HUES6 (cell line): ENCODE results near the gene ZKSCAN2.
A peak's percentile ranks its signal among the peaks of the same experiment; 100 is the strongest.

Experiments used
- H3K27ac ChIP-seq: 2 replicates; pipeline ENCODE4 v1.7.0; 2013; ENCODE audit warnings: low read depth, mild to moderate bottlenecking, low read length, inconsistent platforms
- H3K27me3 ChIP-seq: 2 replicates; pipeline ENCODE4 v1.6.1; 2013; ENCODE audit warnings: low read length; ENCODE audit not compliant: control insufficient read depth, insufficient read depth
- H3K36me3 ChIP-seq: 2 replicates; pipeline ENCODE4 v1.6.1; 2013; ENCODE audit warnings: low read length; ENCODE audit not compliant: control insufficient read depth, insufficient read depth
- H3K4me1 ChIP-seq: 2 replicates; pipeline ENCODE4 v1.6.1; 2013; ENCODE audit warnings: low read length; ENCODE audit not compliant: control insufficient read depth, insufficient read depth
- H3K4me3 ChIP-seq: 2 replicates; pipeline ENCODE4 v1.5.1; 2013; ENCODE audit warnings: low read depth, low read length
- H3K9ac ChIP-seq: one replicate; pipeline ENCODE4 v1.6.1; 2013; ENCODE audit warnings: mild to moderate bottlenecking, low read length
- H3K9me3 ChIP-seq: 2 replicates; pipeline ENCODE4 v1.6.1; 2013; ENCODE audit warnings: low read depth, low read length; ENCODE audit not compliant: control insufficient read depth, insufficient read depth

Gene ZKSCAN2

DNA sequence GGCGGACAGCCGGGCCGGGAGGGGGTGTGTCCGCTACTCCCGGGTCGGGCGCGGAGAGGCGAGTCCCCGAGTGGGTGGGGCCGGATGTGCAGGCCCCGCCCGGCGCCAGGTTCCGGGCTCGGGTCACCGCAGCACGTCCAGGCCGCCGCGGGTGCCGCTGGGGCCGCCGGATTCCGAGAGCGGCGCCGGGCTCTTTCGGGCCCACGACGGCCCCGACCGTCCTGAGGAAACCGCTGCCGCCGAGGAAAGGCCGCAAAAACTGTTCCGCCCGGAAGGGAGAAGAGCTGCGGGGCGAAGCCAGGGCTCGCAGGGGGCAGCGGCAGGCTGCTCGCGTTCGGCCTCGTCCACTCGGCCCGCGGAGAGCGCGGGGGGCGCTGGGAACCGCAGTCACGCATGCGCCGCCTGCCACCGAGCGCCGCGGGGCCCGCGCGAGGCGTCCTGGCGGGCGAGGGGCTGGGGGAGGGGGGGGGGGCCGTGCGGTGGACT lies at the start of gene ZKSCAN2:
Gene ZKSCAN2 (minus strand): TSS at position 376 of the 486 bp plus-strand sequence. CDS start 718 bp downstream, outside the sequence.
- H3K9me3 ChIP-seq = no peaks in the 10 kb centered on the region
- no peaks in the 10 kb centered on the region for H3K27me3 ChIP-seq
- peak within 1 kb of the TSS; percentile 75 for H3K4me3 ChIP-seq
- H3K4me1 ChIP-seq = peaks cover 10% of the 10 kb centered on the region
- H3K9ac ChIP-seq = peak within 1 kb of the TSS; percentile 99
- peak within 1 kb of the TSS; percentile 100 for H3K27ac ChIP-seq
- peaks cover 32% of the 10 kb centered on the region for H3K36me3 ChIP-seq

DNA sequence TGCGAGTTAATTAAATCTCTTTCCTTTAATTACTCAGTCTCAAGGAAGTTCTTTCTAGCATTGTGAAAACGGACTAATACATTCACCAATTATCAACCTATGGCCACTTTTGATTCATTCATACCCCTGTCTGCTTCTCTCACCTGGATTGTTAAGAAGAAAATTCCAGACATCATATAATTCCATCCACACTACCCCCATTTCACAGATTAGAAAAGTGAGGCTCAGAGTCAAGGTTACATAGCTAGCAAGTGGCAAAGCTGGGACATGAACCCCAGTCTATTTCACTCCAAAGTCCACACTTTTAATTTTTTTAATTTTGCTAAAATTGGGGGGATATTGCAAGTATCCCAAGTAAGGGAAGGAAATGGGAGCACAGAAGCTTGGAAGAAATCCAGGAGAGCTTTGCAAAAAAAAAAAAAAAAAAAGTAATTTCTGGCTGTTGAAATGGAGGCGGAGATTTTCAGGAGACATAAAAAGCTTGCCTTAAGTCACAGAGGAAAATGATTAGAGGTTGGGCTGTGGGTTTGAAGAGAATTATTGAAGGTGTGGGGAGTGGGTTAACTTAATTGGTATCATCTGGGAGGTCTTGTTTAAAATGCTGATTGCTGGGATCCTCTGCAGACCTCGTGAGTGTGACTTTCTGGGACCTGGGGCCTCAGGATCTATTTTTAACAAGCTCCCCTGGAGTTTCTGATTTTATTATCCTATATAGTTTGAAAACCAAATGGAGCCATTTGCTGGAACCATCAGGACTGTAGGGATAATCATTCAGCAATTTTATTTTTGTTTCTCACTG lies 42.3 kb upstream of the ZKSCAN2 start:
- H3K9ac ChIP-seq = no peak overlapping the region
- no peaks in the 10 kb centered on the region for H3K4me1 ChIP-seq
- no peak overlapping the region for H3K27ac ChIP-seq
- H3K9me3 ChIP-seq = peaks cover 5% of the 10 kb centered on the region; the same call in 1 of the 2 replicates
- no peaks in the 10 kb centered on the region for H3K36me3 ChIP-seq
- no peaks in the 10 kb centered on the region for H3K27me3 ChIP-seq
- H3K4me3 ChIP-seq = no peak overlapping the region

DNA sequence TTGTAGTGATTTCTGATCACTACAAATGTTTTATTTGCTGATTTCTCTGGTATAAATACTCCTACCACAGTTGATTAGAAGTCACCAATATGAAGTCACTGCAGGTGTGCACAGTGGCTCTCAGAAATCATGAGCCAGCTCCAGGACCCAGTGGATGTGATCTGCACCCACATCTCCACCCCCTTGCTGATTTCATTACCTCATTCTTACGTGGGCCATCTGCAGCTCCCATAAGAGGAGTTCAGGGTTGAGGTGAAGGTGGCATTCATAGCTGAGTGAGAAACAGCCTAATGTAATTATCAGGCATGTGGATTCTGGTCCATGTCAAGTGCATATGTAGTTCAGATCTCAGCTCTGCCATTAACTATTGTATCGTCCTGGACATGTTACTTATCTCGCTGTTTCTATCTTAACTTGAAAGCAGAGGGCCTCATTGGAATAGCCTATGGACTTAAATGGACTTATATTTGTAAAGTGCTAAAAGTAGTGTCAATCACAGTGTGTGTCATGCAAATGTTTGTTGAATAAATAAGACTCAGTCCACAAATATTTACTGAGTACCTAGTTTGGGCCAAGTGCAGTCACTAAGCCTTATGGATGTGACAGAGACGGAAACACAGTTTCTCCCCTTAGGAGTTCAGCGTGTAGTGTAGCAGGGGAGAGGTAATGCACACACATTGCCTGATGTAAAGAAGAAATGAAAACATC lies 40.7 kb upstream of the ZKSCAN2 start:
- H3K27ac ChIP-seq = no peak overlapping the region
- no peaks in the 10 kb centered on the region for H3K27me3 ChIP-seq

DNA sequence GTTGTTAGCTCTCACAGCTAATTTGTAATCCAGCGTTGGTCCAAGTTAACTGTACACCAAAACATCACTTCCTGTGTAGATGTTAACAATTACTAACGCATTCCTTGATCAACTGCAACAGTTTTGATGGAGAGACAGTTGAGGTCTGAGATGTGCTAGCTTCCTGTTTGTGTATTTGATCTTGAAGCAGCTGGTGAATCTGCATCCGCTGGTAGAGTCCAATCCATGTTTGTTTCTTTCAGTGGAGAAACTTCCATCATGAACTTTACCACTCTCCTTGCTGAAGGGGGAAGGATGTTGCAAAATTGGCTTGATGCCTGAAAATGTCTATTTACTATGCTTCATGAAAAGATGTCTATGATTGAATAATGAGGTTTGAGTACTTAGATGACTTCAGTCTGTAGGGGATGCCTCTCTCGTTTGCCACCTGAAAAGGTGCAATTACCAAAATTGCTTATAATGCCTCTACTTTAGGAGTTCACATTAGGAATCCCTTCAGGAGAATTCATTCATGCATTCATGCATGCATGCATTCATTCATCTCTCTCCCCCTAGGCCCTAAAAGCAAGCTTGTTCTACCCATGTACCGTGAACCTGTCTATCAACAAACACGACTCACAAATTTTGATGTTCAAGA lies 39.6 kb upstream of the ZKSCAN2 start:
- Histone ChIP-seq H3K27me3 (no peaks in the 10 kb centered on the region), H3K27ac (no peak overlapping the region), H3K36me3 (no peaks in the 10 kb centered on the region), H3K4me3 (no peak overlapping the region), H3K4me1 (no peaks in the 10 kb centered on the region), H3K9ac (no peak overlapping the region), H3K9me3 (no peaks in the 10 kb centered on the region)

More for the DNA sequence above, 40.7 kb upstream of the ZKSCAN2 start:
- H3K4me3 ChIP-seq = no peak overlapping the region
- no peaks in the 10 kb centered on the region for H3K9me3 ChIP-seq
- no peaks in the 10 kb centered on the region for H3K4me1 ChIP-seq
- H3K9ac ChIP-seq = no peak overlapping the region
- no peaks in the 10 kb centered on the region for H3K36me3 ChIP-seq

DNA sequence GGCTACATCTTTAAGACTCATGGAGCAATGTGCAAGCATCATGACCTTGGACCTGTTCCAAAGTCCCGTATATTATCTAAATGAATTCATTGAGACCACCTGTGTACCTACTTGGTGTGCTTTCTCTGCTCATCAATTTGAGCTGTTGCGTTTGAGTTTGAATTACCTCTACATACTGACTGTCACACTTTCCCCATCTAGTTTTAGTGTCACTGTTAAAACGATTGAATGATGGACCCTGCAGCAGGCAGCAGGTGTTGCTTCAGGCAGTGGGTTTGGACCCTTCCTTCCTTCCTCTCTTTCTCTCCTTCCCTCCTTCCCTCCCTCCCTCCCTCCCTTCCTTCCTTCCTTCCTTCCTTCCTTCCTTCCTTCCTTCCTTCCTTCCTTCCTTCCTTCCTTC lies 33.9 kb upstream of the ZKSCAN2 start:
- no peaks in the 10 kb centered on the region for H3K9me3 ChIP-seq
- no peaks in the 10 kb centered on the region for H3K27me3 ChIP-seq
- no peak overlapping the region for H3K27ac ChIP-seq
- H3K36me3 ChIP-seq = no peaks in the 10 kb centered on the region
- no peaks in the 10 kb centered on the region for H3K4me1 ChIP-seq
- no peak overlapping the region for H3K4me3 ChIP-seq
- H3K9ac ChIP-seq = no peak overlapping the region

DNA sequence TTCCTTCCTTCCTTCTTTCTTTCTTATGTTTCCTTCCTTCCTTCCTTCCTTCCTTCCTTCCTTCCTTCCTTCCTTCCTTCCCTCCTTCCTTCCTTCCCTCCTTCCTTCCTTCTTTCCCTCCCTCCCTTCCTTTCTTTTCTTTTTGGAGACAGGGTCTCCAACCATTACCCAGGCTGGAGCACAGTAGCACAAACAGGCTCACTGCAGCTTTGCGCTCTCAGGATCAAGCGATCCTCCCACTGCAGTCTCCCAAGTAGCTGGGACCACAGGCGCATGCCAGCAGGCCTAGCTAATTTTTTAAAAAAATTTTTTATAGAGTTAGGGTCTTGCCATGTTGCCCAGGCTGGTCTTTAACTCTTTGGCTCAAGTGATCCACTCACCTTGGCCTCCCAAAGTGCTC lies 31.8 kb upstream of the ZKSCAN2 start:
- H3K27me3 ChIP-seq = no peaks in the 10 kb centered on the region
- no peak overlapping the region for H3K27ac ChIP-seq
- H3K9ac ChIP-seq = no peak overlapping the region
- H3K36me3 ChIP-seq = no peaks in the 10 kb centered on the region
- H3K4me1 ChIP-seq = no peaks in the 10 kb centered on the region
- H3K4me3 ChIP-seq = no peak overlapping the region
- no peaks in the 10 kb centered on the region for H3K9me3 ChIP-seq

DNA sequence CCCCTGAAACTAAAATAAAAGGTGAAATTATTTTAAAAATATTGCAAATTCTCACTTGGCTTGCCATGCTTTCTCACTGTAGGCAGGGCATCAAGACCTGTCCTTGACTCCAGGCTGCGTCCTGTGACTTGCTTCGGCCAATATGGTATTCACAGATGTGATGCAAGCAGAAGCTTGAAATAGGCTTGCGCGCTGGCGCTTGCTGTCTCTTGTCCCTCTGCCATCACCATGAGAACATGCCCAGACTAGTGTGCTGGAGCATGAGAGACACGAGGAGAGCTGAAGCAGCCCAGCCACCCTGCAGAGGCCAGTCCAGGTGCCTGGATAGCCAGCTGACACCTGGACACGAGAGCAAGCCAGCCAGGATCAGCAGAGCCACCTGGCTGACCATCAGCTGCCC lies 21.8 kb upstream of the ZKSCAN2 start:
- Histone ChIP-seq H3K9me3 (peaks cover 6% of the 10 kb centered on the region; the same call in 1 of the 2 replicates), H3K27me3 (no peaks in the 10 kb centered on the region), H3K4me3 (no peak overlapping the region), H3K4me1 (no peaks in the 10 kb centered on the region), H3K9ac (no peak overlapping the region), H3K27ac (no peak overlapping the region), H3K36me3 (no peaks in the 10 kb centered on the region; the same call in 1 of the 2 replicates)

DNA sequence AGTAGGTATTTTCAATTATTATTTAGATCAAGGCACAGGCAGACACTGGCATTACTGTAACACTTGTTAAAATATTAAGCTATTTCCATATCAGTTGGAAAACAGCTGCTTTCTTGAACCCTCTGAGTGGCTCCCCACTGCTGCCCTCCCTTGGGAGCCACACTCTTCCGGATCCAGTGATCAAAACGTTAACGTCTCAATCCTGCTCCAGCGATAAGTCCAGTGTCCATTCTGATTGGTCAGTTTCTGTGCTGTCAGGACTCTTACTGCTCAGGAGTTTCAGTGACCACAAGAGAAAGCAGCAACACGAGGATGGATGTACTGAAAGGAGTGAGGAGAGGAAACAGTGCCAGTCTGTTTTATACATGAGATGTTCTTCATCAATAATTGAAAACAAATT lies 13.8 kb upstream of the ZKSCAN2 start:
- no peaks in the 10 kb centered on the region for H3K9me3 ChIP-seq
- no peak overlapping the region for H3K27ac ChIP-seq
- H3K36me3 ChIP-seq = peaks cover 5% of the 10 kb centered on the region; the same call in 1 of the 2 replicates
- no peaks in the 10 kb centered on the region for H3K27me3 ChIP-seq
- no peaks in the 10 kb centered on the region for H3K4me1 ChIP-seq
- H3K9ac ChIP-seq = no peak overlapping the region
- no peak overlapping the region for H3K4me3 ChIP-seq

DNA sequence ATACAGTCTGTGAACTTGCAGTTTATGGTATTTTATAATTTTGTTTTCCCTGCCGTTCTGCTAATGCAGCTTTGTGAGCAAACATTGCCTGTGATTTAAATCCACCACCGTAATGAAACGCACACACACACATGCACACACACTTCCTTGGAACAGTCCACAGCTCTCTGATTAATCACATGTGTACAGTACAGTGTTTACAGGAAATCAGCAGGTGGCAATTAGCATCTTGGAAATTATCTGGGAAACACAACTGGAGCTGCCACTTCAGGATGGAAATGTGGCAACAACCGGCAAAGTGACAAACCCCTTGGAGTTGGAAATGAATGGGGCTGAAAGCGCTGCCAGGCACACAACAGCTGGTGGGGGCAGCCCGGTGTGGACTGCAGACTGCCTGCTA lies 12.9 kb upstream of the ZKSCAN2 start:
- no peaks in the 10 kb centered on the region for H3K9me3 ChIP-seq

DNA sequence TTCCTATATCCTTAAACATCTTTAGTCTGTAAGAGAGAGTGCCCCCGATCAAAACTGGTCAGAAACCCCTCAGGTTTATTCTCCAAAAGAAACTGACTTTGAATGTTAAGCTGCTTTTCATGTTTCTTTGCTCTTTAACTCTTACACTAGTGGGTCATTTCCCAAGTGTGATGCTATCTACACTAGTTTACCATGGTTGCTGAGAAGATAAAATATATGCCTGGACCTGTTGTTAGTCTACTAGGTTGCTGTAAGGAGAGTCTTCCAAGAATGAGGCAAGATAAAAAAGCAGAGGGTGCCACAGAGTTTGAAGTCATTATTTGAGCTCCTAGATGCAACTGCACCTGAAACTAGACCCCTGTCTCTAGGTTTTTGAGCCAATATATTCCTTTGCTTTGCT lies 12.2 kb upstream of the ZKSCAN2 start:
- H3K9ac ChIP-seq = no peak overlapping the region
- no peaks in the 10 kb centered on the region for H3K9me3 ChIP-seq
- H3K36me3 ChIP-seq = peaks cover 8% of the 10 kb centered on the region; the same call in 1 of the 2 replicates
- no peak overlapping the region for H3K4me3 ChIP-seq
- no peaks in the 10 kb centered on the region for H3K4me1 ChIP-seq
- H3K27me3 ChIP-seq = no peaks in the 10 kb centered on the region
- H3K27ac ChIP-seq = no peak overlapping the region

More for the DNA sequence above, 12.9 kb upstream of the ZKSCAN2 start:
- Histone ChIP-seq H3K9ac (no peak overlapping the region), H3K27me3 (no peaks in the 10 kb centered on the region), H3K36me3 (peaks cover 8% of the 10 kb centered on the region; the same call in 1 of the 2 replicates), H3K4me1 (no peaks in the 10 kb centered on the region), H3K27ac (no peak overlapping the region), H3K4me3 (no peak overlapping the region)

DNA sequence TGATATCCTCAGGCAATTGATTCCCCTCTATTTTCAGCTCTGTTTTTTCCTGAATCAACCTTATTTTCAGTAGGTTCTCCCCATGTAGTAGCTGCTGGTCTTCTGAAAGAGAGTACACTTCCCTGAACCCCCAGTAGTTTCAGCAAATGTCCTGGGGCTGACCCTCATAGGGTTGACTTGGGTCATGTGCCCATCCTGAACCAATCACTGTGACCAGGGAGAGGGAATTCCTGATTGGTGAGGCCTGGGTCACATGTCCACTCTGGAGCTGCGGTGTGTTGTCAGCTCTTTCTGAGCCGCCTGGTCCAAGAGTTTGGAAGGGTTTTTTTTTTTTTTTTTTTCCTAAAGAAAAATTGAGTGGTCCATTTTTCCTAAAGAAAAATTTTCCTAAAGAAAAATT lies 8.3 kb upstream of the ZKSCAN2 start:
- Histone ChIP-seq H3K4me1 (no peaks in the 10 kb centered on the region), H3K27me3 (no peaks in the 10 kb centered on the region), H3K4me3 (no peak overlapping the region), H3K27ac (no peak overlapping the region), H3K36me3 (peaks cover 23% of the 10 kb centered on the region), H3K9ac (no peak overlapping the region), H3K9me3 (no peaks in the 10 kb centered on the region)
